HG02763 (cell line): ENCODE data around the gene TSC2.

ENCODE experiments used
- ATAC-seq: cut with Tn5 transposase; IDR thresholded peaks from one replicate; pipeline ENCODE4 v1.9.1; 2021; ENCODE audit warnings: mild to moderate bottlenecking, moderate library complexity; ENCODE audit not compliant: unreplicated experiment

The TSC2 gene

DNA sequence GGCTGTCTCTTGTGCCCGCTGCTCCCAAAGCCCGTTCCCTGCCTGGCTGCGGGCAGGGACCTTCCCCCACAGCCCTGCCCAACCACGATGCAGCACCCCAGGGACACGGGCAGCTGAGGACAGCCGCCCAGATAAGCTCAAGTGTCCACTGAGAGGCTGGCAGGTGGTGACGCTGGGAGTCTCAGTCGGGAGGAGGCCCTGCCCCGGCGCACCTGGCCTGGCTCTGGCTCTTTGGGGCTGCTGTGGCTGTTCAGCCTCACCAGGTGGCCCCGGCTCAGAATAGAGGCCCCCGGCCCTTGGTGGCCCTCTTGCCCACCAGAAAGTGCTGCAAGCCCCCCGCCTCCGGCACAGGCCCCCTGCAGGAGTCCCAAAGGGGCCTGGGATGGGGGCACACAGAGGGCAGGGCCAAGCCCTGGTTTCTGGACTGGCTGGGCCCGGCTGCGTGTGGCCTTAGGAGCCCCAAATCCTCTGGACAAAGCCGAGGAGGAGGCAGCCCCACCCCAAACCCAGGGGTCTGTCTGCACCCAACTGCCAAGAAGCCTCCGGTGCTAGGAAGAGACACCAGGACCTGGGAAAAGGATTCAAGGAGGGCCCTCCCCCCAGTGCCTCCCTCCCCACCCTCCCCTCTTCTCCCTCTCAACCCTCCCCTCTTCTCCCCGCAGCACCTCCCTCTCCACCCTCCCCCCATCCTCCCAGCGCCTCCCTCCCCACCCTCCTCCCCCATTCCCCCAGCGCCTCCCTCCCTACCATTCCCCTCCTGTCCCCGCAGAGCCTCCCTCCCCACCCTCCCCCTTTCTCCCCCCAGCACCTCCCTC is 5.4 kb upstream of the TSC2 start:
- ATAC-seq = no peak

DNA sequence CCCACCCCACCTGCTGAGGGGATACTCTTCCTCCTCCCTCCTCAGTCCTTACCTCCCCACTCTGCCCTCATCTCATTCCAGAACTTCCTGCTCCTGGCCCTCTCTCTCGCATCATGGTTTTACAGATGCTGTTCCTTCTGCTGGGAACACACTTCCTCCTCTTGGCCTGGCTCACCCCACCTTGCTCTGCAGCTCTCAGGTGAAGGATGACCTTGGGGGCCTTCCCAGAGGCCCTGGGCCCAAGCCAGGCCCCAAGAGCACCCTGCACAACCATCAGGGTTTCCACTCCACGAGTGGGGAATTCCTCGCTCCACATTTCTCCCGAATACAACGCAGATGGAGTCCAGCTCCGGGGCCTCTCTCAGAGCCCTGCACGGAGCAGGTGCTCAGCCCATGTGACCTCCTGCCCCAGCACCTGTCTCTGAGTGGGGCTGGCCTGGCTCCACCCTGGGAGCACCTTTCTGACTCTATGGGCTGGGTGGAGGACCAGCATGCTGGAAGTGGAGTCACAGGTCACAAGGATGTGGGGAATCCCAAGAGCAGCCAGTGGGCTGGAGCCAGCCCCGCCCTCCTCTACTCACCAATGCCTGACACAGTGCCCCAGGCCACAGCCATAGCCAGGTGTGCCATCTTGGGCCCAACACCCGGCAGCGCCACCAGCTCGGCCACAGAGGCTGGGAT is 4.7 kb upstream of the TSC2 start:
- no peak for ATAC-seq

DNA sequence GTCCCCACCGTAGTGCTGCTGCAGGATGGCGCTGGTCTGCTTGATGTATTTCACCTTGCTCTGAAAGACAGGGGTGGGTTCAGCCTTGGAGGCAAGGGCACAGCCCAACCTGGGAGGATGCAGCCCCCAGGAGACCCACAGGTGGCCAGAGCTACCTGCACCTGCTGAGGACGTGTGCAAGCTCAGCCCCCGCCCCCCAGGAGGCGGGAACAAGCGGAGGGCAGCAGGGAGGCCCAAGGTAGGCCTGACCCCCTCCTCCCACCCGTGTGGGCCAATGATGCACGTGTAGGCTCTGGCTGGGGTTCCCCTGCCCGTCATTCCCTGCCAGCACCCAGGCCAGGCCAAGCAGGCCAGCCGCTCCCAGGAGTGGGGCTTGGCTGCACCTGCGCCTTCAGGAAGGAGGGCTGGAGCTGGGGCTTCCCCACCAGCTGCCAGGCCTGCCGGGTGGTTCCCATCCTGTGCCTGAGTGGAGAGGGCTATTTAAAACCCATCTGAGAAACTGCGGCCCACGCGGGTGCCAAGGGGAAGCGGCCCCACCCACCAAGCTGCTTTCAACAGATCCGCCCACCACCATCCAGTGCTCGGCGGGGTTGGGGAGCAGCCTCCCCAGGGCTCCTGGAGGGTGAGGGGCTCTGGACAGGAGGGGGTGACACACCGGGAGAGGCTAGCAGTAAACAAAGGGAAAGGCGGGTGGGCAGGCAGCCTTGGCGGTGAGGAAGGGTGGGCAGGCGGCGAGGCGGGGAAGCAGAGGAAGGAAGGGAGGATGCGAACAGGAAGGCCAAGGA is 3.9 kb upstream of the TSC2 start:
- no peak for ATAC-seq

DNA sequence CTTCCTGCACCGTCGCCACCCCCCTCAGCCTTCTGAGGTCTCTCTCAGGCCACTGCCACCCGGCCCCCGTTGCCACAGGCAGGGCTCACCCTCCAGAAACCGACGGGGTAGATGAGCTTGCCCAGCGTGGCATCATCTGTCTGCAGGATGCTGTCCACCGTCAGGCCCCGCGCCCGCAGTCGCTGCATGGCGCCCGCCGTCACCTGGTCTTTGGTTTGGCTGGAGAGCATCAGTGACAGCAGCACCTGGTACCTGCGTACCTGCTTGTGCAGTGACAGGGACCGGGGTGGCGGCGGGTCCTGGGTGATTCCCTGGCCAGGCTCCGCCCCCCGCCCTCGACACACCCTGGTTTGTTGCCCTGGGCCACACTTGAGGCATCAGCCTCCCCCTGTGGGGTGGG is 3.2 kb upstream of the TSC2 start:
- no peak for ATAC-seq

DNA sequence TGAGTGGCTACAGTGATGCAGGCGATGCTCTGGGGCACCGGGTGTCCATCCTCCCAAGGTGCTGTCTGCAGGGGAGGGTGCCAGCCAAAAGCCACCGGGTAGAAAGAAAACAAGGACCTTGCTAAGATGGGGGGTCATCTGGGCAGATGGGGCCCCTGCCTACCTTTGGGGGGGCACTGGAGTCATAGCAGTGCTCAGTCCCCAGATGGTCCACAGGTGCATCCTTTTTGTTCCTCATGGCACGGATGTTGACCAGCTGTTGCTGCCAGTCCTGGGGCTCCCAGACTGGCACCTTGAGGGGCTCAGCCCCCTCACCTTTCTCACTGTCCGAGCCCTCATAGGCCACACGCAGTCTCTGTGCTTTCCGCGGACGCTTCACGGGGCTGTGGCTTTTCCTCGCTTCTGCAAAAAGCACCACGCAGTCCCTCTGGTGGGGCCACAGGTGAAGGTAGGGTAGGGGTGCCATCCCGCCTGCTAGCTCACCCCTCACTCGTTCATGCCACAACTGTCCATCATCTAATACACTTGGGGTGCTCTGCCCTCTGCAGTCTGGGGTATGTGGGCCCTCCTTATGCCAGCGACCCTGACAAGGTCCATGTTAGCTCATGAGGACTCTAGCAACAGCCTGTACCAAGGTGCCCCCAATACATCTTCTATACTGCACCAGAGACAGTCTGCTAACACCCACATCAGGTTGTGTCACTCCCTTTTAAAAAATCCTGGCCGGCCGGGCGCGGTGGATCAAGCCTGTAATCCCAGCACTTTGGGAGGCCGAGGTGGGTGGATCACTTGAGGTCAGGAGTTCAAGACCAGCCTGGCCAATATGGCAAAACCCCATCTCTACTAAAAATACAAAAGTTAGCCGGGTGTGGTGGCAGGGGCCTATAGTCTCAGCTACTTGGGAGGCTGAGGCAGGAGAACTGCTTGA is 1.6 kb upstream of the TSC2 start:
- no peak for ATAC-seq

DNA sequence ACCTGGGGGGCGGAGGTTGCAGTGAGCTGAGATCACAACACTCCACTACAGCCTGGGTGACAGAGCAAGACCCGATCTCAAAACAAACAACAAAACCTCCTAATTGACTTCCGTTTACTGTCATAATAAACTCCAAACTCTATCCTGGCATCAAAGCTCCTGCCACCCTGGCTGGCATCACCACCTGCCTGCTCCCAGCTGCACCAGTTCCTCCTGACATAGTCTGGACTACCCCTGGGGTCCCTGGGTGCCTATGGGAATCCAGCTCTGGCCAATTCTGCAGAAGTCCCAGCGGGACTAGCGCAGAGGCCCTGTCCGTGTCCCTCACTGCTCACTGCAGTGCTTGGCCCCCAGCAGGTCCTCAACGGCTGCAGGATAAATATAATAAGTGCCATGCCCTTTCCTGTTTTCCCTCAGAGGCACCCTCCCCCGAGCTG is 874 bp upstream of the TSC2 start:
- no peak for ATAC-seq

DNA sequence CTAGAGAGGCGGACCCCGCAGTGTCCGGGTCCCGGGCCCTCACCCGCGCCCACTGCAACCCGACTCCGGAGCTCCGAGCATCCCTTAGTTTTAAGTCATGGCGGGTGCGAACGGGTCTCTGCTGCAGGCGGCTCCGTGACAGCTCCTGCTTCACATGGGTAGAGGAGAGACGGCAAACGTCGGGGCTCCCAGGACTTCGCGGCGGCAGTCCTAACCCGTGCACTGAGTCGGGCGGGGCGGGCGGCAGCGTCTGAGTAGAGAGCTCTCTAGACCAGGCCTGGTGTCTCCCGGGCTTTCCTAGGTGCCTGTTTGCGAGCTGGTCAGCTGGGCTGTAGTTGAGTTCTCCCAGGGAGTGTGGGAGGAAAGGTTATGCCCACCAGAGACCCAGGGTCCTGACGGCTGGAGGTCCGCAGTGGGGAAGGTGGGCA is 345 bp downstream of the TSC2 start:
- ATAC-seq = peak; percentile 1

DNA sequence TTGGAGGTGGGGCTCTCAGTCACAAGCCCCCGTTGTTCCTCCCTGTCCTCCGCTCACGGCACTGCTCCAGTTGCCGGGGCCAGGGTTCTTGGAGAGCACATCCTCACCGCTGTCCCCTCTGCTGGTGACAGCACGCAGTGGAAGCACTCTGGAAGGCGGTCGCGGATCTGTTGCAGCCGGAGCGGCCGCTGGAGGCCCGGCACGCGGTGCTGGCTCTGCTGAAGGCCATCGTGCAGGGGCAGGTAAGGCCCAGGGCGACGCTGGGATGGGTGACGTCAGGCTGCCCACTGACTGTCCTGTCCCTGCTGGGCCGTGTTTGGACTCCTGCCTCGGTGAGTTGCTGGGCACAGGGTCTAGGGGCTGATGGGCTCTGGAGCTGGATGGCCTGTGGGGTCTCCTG is 5.4 kb downstream of the TSC2 start:
- no peak for ATAC-seq

DNA sequence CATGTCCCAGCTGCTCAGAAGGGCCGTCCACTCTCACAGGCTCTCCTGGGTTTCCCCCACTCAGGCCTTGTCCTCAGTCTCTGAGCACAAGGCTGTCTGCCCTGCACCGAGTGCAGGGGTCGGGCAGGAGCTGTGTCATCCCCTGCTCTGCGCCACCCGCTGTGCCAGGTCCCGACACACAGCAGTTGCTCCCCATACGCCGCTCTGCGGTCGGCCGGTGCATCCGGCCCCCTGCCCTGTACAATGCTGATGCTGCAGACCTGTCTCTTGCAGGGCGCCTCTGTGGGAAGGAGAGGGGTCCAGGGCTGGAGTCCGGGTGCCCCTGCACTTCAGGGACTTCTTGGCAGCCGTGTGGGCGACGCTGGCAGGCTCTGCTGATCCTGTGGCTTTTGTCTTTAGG is 6.1 kb downstream of the TSC2 start:
- ATAC-seq = no peak

DNA sequence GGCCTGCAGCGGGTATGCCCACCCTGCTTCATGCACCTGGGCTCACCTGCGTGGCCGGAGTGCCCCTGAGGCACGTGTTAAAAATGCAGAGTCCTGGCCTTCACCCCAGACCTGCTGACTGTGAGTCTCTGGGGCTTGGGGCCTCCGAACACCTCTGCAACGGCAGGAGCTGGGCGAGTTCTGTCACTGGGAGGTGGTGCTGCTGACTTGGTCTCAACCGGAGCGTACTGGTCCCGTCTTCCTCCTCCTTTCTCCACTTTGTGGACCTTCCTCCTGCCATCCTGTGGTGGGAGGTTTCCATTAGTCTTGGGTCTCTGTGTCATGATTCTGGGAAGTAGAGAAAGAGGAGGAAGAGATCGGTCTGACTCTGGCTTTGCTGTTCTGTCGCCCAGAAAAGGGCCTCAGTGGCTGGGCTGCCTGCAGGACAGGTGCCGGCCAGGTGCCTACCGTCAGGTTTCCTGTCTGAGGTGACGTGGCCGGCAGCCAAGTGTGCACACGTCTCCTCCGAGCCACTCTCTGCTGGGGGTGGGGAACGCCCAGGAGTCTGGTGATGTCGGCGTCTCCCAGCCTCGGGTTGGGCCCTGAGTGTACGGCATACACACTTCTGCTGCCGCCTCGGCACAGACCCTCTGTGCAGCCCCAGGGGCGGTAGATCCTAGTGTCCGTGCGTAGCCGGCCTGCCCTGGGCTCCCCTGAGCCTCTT is 6.9 kb downstream of the TSC2 start:
- ATAC-seq = no peak

DNA sequence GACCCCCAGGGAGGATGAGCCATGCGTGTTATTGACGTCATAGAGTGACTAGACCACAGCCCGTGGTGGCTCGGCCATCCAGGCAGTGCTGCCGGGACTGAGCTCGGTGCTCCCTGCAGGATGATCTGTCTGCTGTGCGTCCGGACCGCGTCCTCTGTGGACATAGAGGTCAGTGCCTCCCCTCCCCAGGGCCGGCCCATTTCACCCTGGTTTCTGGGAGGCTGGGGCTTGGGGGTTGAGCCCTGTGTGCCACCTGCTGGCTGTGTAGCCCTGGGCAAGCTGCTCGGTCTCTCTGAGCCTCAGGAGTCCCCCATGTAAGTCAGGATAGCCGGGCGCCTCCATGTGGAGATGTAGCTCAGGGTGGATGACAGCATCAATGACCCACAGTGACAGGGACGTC is 8.3 kb downstream of the TSC2 start:
- no peak for ATAC-seq

DNA sequence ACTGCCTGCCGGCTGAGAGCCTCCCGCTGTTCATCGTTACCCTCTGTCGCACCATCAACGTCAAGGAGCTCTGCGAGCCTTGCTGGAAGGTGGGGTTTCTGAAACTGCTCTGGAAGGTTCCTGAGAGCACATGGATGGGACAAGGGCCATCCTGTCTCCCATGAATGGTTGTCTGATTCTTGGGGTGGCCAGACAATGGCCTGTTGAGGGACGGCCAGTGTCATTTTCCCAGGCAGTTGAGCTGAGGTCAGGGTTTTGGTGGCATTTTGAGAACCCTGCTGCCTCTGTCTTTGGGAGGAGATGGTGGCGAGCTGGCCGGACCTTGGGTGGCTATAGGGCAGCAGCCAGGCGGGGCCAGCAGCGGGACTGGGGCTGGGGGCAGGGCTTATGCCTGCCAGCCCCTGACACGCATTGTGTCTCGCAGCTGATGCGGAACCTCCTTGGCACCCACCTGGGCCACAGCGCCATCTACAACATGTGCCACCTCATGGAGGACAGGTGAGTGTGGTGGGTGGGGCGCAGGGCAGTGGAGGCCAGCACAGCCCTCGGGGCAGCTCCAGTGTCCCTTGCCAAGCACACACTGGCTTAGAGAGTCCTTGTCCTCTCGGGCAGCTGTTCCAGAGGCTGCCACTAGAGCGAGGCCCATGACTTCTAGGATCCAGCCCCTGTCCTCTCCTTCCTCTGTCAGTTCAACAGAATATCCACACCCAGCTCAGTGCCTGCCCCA is 9.1 kb downstream of the TSC2 start:
- ATAC-seq = no peak

DNA sequence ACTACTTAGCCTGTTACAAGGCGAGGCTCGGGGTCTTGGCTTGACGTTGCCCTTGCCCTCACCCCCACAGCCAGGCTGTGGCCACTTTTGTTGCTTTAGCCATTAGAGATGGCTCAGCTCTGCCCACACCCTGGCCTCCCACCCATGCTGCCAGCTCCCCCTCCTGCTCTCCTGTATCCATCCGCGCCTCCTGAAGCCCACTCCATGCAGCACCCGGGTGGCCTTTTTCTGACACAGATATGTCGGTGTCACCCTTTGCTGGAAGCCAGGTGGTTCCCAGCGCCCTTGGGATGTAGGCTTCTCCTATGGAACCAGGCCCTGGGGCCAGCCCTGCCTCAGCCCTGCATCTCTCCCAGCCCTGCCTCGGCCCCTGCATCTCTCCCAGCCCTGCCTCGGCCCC is 9.7 kb downstream of the TSC2 start:
- no peak for ATAC-seq

DNA sequence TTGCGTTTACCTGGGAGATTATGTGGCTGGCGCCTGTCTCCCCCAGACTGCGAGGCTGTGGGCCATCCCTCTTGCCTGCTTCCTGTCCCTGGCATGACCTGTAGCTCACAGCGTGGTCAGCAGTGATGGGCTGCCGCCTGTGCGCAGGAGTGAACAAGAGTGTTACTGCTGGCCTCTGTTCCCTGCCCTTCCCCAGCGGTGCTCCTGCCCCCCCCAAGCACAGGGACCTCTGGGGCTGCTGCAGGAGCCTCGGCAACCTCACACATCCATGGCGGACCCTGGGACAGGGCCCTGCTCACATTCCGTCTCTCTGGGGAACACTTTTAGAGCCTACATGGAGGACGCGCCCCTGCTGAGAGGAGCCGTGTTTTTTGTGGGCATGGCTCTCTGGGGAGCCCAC is 10.6 kb downstream of the TSC2 start:
- no peak for ATAC-seq

DNA sequence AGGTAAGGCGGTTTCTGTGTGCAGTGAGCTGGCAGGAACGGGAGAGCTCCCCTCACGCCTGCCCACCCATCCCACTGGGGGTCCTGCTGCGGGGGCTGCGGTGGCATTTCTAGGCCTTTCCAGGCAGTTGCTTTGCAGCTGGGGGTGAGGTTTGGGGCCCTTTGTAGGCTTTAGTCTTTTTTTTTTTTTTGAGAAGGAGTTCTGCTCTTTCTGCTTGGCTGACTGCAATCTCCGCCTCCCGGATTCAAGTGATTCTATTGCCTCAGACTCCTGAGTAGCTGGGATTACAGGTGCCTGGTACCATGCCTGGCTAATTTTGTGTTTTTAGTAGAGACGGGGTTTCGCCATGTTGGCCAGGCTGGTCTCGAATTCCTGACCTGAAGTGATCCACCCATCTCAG is 11.1 kb downstream of the TSC2 start:
- no peak for ATAC-seq

DNA sequence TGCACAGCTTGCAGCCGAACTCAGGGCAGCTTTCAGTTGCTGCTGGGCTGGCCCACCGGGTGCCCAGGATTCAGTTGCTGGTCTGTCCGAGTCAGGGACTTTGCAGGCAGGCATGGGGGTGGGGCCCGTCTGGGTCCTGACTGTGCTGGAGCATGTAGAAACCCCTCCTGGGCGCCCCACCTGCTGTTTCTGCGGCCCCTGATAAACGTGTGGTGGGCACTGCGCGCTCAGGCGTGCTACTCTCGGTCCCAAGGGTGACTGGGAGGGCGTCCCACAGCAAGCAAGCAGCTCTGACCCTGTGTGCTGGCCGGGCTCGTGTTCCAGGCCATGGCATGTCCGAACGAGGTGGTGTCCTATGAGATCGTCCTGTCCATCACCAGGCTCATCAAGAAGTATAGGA is 12.6 kb downstream of the TSC2 start:
- ATAC-seq = no peak

DNA sequence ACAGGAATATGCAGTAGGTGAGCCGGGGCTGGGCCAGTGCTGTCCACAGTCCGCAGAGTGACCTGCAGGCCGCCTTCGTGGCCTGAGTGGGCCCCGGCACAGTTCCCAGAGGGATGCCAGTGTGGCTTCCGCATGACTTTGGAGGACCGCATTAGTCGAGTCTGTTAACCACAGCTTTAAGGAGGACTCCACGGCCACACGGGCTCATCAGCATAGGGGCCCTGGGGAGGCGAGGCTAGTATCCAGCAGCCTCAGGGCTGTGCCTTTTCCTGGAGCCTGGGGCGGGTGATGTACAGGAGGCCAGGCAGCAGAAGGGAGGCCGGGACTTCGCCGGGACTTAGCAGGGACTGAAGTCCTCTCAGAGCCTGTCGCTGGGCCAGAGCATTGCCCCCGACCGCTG is 13.2 kb downstream of the TSC2 start:
- ATAC-seq = no peak

DNA sequence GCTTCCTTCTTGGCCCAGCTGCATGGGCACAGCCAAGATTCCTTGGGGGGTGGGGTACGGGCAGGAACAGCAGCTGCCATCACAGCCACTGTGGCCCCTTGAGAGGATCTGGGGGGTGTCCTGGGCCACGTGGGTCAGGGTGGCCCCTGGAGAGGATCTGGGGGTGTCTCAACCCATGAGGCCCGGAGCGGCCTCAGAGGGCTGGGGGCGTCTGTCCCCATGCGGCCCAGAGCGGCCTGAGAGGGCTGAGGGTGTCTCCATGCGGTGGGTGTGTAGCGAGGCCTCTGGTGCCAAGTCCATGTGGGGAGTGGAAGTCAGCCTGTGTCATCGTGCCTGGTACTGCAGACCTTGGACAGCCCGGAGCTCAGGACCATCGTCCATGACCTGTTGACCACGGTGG is 13.7 kb downstream of the TSC2 start:
- no peak for ATAC-seq

DNA sequence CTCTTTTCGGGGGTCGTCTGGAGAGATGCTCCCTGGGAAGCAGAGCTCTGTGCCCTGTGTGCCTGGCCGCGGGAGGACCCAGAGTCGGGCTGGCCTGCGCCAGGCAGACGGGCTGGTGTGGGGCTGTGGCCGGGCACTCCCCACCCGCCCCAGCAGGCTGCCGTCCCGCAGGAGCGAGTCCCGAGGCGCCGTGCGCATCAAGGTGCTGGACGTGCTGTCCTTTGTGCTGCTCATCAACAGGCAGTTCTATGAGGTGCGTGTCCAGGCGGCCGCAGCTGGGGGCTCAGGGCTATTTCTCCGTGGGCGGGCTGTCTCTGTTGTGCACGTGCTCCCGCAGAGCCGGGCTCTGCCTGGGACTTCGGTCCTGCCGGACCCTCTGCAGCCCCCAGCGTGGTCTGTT is 15.0 kb downstream of the TSC2 start:
- ATAC-seq = no peak
